B cell (primary cell): ENCODE measurements around the gene PIWIL4. TPM values are rescaled to one million over a fixed set of nuclear protein-coding genes. Genes with fewer than 3 reads are reported as not detected.

ENCODE experiments used
- ATAC-seq: fragments of 200-7000 bp; cut with Tn5 transposase; one replicate; pipeline ENCODE4 v1.10.0; 2021; ENCODE audit warnings: low read depth, mild to moderate bottlenecking, moderate number of reproducible peaks, moderate library complexity
- CTCF ChIA-PET: fragments of 350-600 bp; sonication (Branson Sonifier 250); formaldehyde crosslinking; loops from one replicate; lab custom pipeline; 2021; ENCODE audit warnings: antibody characterized with exemption, inconsistent platforms; lab: Charles Lee
- POLR2A ChIA-PET: fragments of 350-600 bp; sonication (Branson Sonifier 250); formaldehyde crosslinking; loops from one replicate; lab custom pipeline; 2021; ENCODE audit warnings: antibody characterized with exemption; lab: Charles Lee
- DNase-seq: peaks from one replicate; pipeline ENCODE4 v3.0.0; 2013
- H2AFZ ChIP-seq: 2 replicates; pipeline ENCODE4 v1.6.1; 2012; ENCODE audit warnings: mild to moderate bottlenecking, low read depth, low read length; ENCODE audit not compliant: insufficient read depth, poor library complexity, severe bottlenecking
- H3K27ac ChIP-seq, 2 donors: 1 replicate in 1 of 2; 2 replicates in 1 of 2; pipeline ENCODE4 v1.5.1; 2012 to 2013; ENCODE audit warnings: low read length in 2 of 2, mild to moderate bottlenecking in 2 of 2, moderate library complexity in 1 of 2
- H3K27me3 ChIP-seq, 4 experiments: fragments of 200-600 bp in 1 of 4; sonication (generic) in 1 of 4; replicated peaks in 1 of 4; 1 replicate in 2 of 4; 2 replicates in 2 of 4; pipeline versions ENCODE4 v1.6.1 to v1.7.0; 2013 to 2016; ENCODE audit warnings: low read length in 3 of 4, mild to moderate bottlenecking in 2 of 4, mixed read lengths in 1 of 4, moderate library complexity in 1 of 4; ENCODE audit not compliant: insufficient read depth in 4 of 4, control insufficient read depth in 3 of 4; ENCODE audit errors: control extremely low read depth in 1 of 4
- H3K36me3 ChIP-seq, 2 experiments: replicated peaks in 1 of 2; 1 replicate in 1 of 2; 2 replicates in 1 of 2; pipeline versions ENCODE4 v1.6.1 to v1.7.1; 2013; ENCODE audit warnings: low read length in 1 of 2; ENCODE audit not compliant: insufficient read depth in 2 of 2, control insufficient read depth in 1 of 2; ENCODE audit errors: control extremely low read depth in 1 of 2, extremely low read depth in 1 of 2
- H3K4me1 ChIP-seq, 2 donors: fragments of 200-600 bp in 1 of 2; sonication (generic) in 1 of 2; 1 replicate in 1 of 2; 2 replicates in 1 of 2; pipeline versions ENCODE4 v1.5.1 to v1.6.1; 2013 to 2017; ENCODE audit warnings: low read length in 2 of 2; ENCODE audit not compliant: control insufficient read depth in 2 of 2, insufficient read depth in 2 of 2
- H3K4me2 ChIP-seq: replicated peaks from 2 replicates; pipeline ENCODE3; 2012; ENCODE audit warnings: mild to moderate bottlenecking, low read depth, low read length; ENCODE audit not compliant: poor library complexity, severe bottlenecking
- H3K4me3 ChIP-seq, 5 experiments: fragments of 200-600 bp in 1 of 5; sonication (generic) in 1 of 5; 1 replicate in 3 of 5; 2 replicates in 2 of 5; pipeline versions ENCODE4 v1.5.1 to v1.7.0; 2011 to 2016; ENCODE audit warnings: low read length in 4 of 5, mild to moderate bottlenecking in 4 of 5, low read depth in 2 of 5, control low read depth in 1 of 5, moderate library complexity in 1 of 5; ENCODE audit not compliant: insufficient read depth in 1 of 5; ENCODE audit errors: control extremely low read depth in 1 of 5, extremely low read depth in 1 of 5
- H3K79me2 ChIP-seq: fragments of 200-600 bp; sonication (generic); one replicate; pipeline ENCODE4 v1.6.0; 2016; ENCODE audit warnings: low read length; ENCODE audit not compliant: control insufficient read depth, insufficient read depth
- H3K9ac ChIP-seq: fragments of 200-600 bp; sonication (generic); 2 replicates; pipeline ENCODE4 v1.6.1; 2017; ENCODE audit warnings: mild to moderate bottlenecking, low read length, moderate library complexity
- H3K9me3 ChIP-seq, 3 donors: one replicate each; pipeline versions ENCODE4 v1.6.1 to v1.7.1; 2013; ENCODE audit warnings: low read length in 2 of 3; ENCODE audit not compliant: control insufficient read depth in 2 of 3, insufficient read depth in 1 of 3; ENCODE audit errors: control extremely low read depth in 1 of 3
- H4K20me1 ChIP-seq: 2 replicates; pipeline ENCODE4 v1.6.0; 2012; ENCODE audit warnings: mild to moderate bottlenecking, low read length; ENCODE audit not compliant: insufficient read depth, control insufficient read depth, poor library complexity, severe bottlenecking
- H3K27ac Mint-ChIP-seq: one replicate; pipeline ENCODE4 v1.8.0; 2021; ENCODE audit warnings: mixed read lengths
- H3K27me3 Mint-ChIP-seq: one replicate; pipeline ENCODE4 v1.8.0; 2021; ENCODE audit warnings: mixed read lengths
- H3K4me1 Mint-ChIP-seq: one replicate; pipeline ENCODE4 v1.8.0; 2021; ENCODE audit warnings: mixed read lengths
- H3K4me3 Mint-ChIP-seq: one replicate; pipeline ENCODE4 v1.8.0; 2021; ENCODE audit warnings: mixed read lengths
- H3K9me3 Mint-ChIP-seq: one replicate; pipeline ENCODE4 v1.8.0; 2022; ENCODE audit warnings: mixed read lengths; ENCODE audit not compliant: insufficient read depth
- EZH2 ChIP-seq: IDR thresholded peaks from 2 replicates; pipeline ENCODE4 v1.6.1; 2012; ENCODE audit warnings: borderline replicate concordance, low read depth, mild to moderate bottlenecking, moderate library complexity, low read length; ENCODE audit not compliant: insufficient read depth, poor library complexity, severe bottlenecking
- WGBS: methylation state at CpG from one replicate; pipeline ENCODE4 v1.1.5; 2013; ENCODE audit warnings: missing lambda C conversion rate; ENCODE audit not compliant: insufficient coverage; 5-methylcytosine and 5-hydroxymethylcytosine counted together
- intact Hi-C: fragments of 100-400 bp; cut with micrococcal nuclease; formaldehyde crosslinking; loops from one replicate; pipeline ENCODE4 v1.10.0; 2022
- polyA plus RNA-seq: library from polyadenylated mRNA; depleted of rRNA; stranded (reverse); fragments of >200 nt; gene quantifications from 2 replicates; pipeline ENCODE4 v1.2.3, GENCODE V29; 2012
- total RNA-seq, 2 donors: library from RNA; stranded (reverse); fragments of 120-200 nt in 1 of 2; gene quantifications; 1 replicate in 1 of 2; 2 replicates in 1 of 2; pipeline versions ENCODE4 v1.2.3 to v1.2.4, GENCODE V29; 2013 to 2022
- TF ChIP-seq, protein P1 (sequence below): fragments of 200-600 bp; IDR thresholded peaks from one replicate; pipeline ENCODE4 v1.8.0; 2022; ENCODE audit warnings: antibody characterized with exemption, mild to moderate bottlenecking

PIWIL4 gene
- total and polyA plus RNA-seq, 2 donors (not counting 1 experiment from before 2014, with no cell fraction given), result 0.67 to 1.4 TPM

GRCh38 chr11:94604482-94604881 lies 37.3 kb downstream of the PIWIL4 start:
- no peaks in the 10 kb centered on the region for H4K20me1 ChIP-seq
- no peak overlapping the region for H2AFZ ChIP-seq
- ChIA-PET CTCF (no interaction called here), POLR2A (no interaction called here)
- H3K36me3 ChIP-seq, result no peaks in the 10 kb centered on the region
- H3K79me2 ChIP-seq, result no peaks in the 10 kb centered on the region
- H3K9ac ChIP-seq, result no peak overlapping the region
- Mint-ChIP-seq H3K4me3 (no peak overlapping the region), H3K27ac (no peak overlapping the region), H3K27me3 (no peaks in the 10 kb centered on the region), H3K9me3 (no peaks in the 10 kb centered on the region), H3K4me1 (peaks cover 9% of the 10 kb centered on the region)
- TF ChIP-seq EZH2, result no peak
- TF ChIP-seq, protein P1, sequence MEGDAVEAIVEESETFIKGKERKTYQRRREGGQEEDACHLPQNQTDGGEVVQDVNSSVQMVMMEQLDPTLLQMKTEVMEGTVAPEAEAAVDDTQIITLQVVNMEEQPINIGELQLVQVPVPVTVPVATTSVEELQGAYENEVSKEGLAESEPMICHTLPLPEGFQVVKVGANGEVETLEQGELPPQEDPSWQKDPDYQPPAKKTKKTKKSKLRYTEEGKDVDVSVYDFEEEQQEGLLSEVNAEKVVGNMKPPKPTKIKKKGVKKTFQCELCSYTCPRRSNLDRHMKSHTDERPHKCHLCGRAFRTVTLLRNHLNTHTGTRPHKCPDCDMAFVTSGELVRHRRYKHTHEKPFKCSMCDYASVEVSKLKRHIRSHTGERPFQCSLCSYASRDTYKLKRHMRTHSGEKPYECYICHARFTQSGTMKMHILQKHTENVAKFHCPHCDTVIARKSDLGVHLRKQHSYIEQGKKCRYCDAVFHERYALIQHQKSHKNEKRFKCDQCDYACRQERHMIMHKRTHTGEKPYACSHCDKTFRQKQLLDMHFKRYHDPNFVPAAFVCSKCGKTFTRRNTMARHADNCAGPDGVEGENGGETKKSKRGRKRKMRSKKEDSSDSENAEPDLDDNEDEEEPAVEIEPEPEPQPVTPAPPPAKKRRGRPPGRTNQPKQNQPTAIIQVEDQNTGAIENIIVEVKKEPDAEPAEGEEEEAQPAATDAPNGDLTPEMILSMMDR, result no peak
- no peaks in the 10 kb centered on the region for H3K27me3 ChIP-seq
- DNase-seq, result no peak
- no peak overlapping the region for H3K4me3 ChIP-seq
- intact Hi-C loops, result no loop called here
- no peak for ATAC-seq
- H3K4me2 ChIP-seq, result no peak overlapping the region
- H3K27ac ChIP-seq, result no peak overlapping the region
- no peaks in the 10 kb centered on the region for H3K9me3 ChIP-seq
- 82% methylated on average over 1 of the region's 3 CpGs for WGBS
- H3K4me1 ChIP-seq, result peaks cover 8 to 13% of the 10 kb centered on the region in 2 donors

- Mint-ChIP-seq H3K9me3 (peaks cover 14% of the 10 kb centered on the region), H3K4me1 (no peaks in the 10 kb centered on the region), H3K27ac (no peak overlapping the region), H3K4me3 (no peak overlapping the region), H3K27me3 (no peaks in the 10 kb centered on the region)
- ATAC-seq, result no peak
- Histone ChIP-seq H3K27me3 (no peaks in the 10 kb centered on the region), H3K9me3 (peaks cover 0 to 26% (median 18%) of the 10 kb centered on the region in 3 donors), H3K4me3 (no peak overlapping the region), H3K27ac (no peak overlapping the region), H3K4me2 (no peak overlapping the region), H3K9ac (no peak overlapping the region), H3K79me2 (no peaks in the 10 kb centered on the region), H3K4me1 (no peaks in the 10 kb centered on the region), H4K20me1 (no peaks in the 10 kb centered on the region), H3K36me3 (no peaks in the 10 kb centered on the region), H2AFZ (no peak overlapping the region)
- no peak for DNase-seq
- POLR2A ChIA-PET, result no interaction called here
- CTCF ChIA-PET, result interaction anchor here (1.3 kb wide), 1 partner anchor 10 kb away, joined by 5 read pairs; no protein-coding TSS in a partner anchor
- TF ChIP-seq, protein P1, result no peak
- TF ChIP-seq EZH2, result no peak
- WGBS, result 100% methylated on average over 1 of the region's 1 CpG
- intact Hi-C loops, result no loop called here
Measured at GRCh38 chr11:94613120-94613519, 46.0 kb downstream of the PIWIL4 start.
